Measurements from ENCODE around the gene CRYL1. TPM values are rescaled to one million over a fixed set of nuclear protein-coding genes. Genes with fewer than 3 reads are reported as not detected.

The CRYL1 gene
- total RNA-seq, 2 donors from 2014 or later = 14.5 to 32.2 TPM

- no peak for TF ChIP-seq CTCF (IDR thresholded peaks at IDR 0.05)
- TF ChIP-seq POLR2A (IDR thresholded peaks at IDR 0.05) = no peak
- Histone ChIP-seq H3K4me1 (peaks cover 25% of the 10 kb centered on the region), H3K4me3 (no peak overlapping the region), H3K27me3 (no peaks in the 10 kb centered on the region), H3K9me3 (no peaks in the 10 kb centered on the region), H3K27ac (no peak overlapping the region), H3K36me3 (replicated peaks in 1 of 2; ENCODE audit: insufficient read depth in 1 of 2, low read depth in 2 of 2) (no peaks in the 10 kb centered on the region)
- WGBS, 2 donors = 81 to 90% methylated on average over 5 of the region's 5 CpGs
- DNase-seq = no peak
- no peak for ATAC-seq
- intact Hi-C loops (cut with DNase I) = no loop called here
Observed at GRCh38 chr13:20359335-20359734, 166.3 kb downstream of the CRYL1 start.

- intact Hi-C loops (cut with DNase I) = no loop called here
- ATAC-seq (no peak), DNase-seq (no peak)
- no peak overlapping the region for H3K27ac ChIP-seq
- H3K4me1 ChIP-seq = peaks cover 25% of the 10 kb centered on the region
- H3K4me3 ChIP-seq = no peak overlapping the region
- no peaks in the 10 kb centered on the region for H3K9me3 ChIP-seq
- no peak for TF ChIP-seq CTCF (IDR thresholded peaks at IDR 0.05)
- TF ChIP-seq POLR2A (IDR thresholded peaks at IDR 0.05) = no peak
- H3K27me3 ChIP-seq = no peaks in the 10 kb centered on the region
- WGBS, 2 donors = 84 to 87% methylated on average over 6 to 8 of the region's 8 CpGs
- no peaks in the 10 kb centered on the region for H3K36me3 ChIP-seq (replicated peaks in 1 of 2; ENCODE audit: insufficient read depth in 1 of 2, low read depth in 2 of 2)
Observed at GRCh38 chr13:20358022-20358421, 167.6 kb downstream of the CRYL1 start.

GRCh38 chr13:20356444-20356843 is 169.2 kb downstream of the CRYL1 start:
- ATAC-seq = no peak
- no peak overlapping the region for H3K4me3 ChIP-seq

GRCh38 chr13:20354722-20355121 is 170.9 kb downstream of the CRYL1 start:
- intact Hi-C loops (cut with DNase I) = no loop called here
- H3K27ac ChIP-seq = no peak overlapping the region
- no peak for TF ChIP-seq POLR2A (IDR thresholded peaks at IDR 0.05)
- TF ChIP-seq CTCF (IDR thresholded peaks at IDR 0.05) = no peak
- 70 to 90% methylated on average over 3 of the region's 3 CpGs for WGBS, 2 donors
- H3K9me3 ChIP-seq = no peaks in the 10 kb centered on the region
- no peaks in the 10 kb centered on the region for H3K36me3 ChIP-seq (replicated peaks in 1 of 2; ENCODE audit: insufficient read depth in 1 of 2, low read depth in 2 of 2)
- H3K4me3 ChIP-seq = no peak overlapping the region
- H3K27me3 ChIP-seq = no peaks in the 10 kb centered on the region
- DNase-seq = no peak
- H3K4me1 ChIP-seq = no peaks in the 10 kb centered on the region
- no peak for ATAC-seq

More at GRCh38 chr13:20356444-20356843, 169.2 kb downstream of the CRYL1 start:
- no peak for TF ChIP-seq CTCF (IDR thresholded peaks at IDR 0.05)
- no peak for TF ChIP-seq POLR2A (IDR thresholded peaks at IDR 0.05)
- Histone ChIP-seq H3K27ac (no peak overlapping the region), H3K4me1 (peaks cover 16% of the 10 kb centered on the region), H3K36me3 (replicated peaks in 1 of 2; ENCODE audit: insufficient read depth in 1 of 2, low read depth in 2 of 2) (no peaks in the 10 kb centered on the region), H3K9me3 (no peaks in the 10 kb centered on the region), H3K27me3 (no peaks in the 10 kb centered on the region)
- 22 to 25% methylated on average over 6 to 7 of the region's 7 CpGs for WGBS, 2 donors
- DNase-seq = no peak
- intact Hi-C loops (cut with DNase I) = no loop called here

- no peaks in the 10 kb centered on the region for H3K4me1 ChIP-seq
- H3K4me3 ChIP-seq = no peak overlapping the region
- no peak for DNase-seq
- no peak for TF ChIP-seq CTCF (IDR thresholded peaks at IDR 0.05)
- TF ChIP-seq POLR2A (IDR thresholded peaks at IDR 0.05) = no peak
- no peaks in the 10 kb centered on the region for H3K36me3 ChIP-seq (replicated peaks in 1 of 2; ENCODE audit: insufficient read depth in 1 of 2, low read depth in 2 of 2)
- intact Hi-C loops (cut with DNase I) = no loop called here
- WGBS, 2 donors = 80 to 95% methylated on average over 2 of the region's 2 CpGs
- H3K9me3 ChIP-seq = no peaks in the 10 kb centered on the region
- no peak for ATAC-seq
- H3K27ac ChIP-seq = no peak overlapping the region
- H3K27me3 ChIP-seq = no peaks in the 10 kb centered on the region
Observed at GRCh38 chr13:20353973-20354372, 171.7 kb downstream of the CRYL1 start.
